ENCODE measurements around the gene NELFE. TPM values are rescaled to one million over a fixed set of nuclear protein-coding genes. Genes with fewer than 3 reads are reported as not detected.

NELFE gene
- total and polyA plus RNA-seq, 3 donors from 2014 or later, result 181 to 292 (median 219) TPM

DNA sequence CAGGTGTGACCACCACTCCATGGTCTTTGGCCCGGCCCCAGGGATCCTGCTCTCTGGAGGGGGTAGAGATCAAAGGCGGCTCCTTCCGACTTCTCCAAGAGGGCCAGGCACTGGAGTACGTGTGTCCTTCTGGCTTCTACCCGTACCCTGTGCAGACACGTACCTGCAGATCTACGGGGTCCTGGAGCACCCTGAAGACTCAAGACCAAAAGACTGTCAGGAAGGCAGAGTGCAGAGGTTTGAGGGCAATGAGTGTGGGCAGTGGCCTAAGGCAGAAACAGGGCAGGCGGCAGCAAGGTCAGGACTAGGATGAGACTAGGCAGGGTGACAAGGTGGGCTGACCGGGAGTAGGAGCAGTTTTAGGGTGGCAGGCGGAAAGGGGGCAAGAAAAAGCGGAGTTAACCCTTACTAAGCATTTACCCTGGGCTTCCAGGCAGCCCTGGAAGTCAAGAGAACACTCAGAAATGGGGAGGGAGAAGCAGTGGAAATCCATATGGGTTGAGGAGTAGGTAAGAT is 12.3 kb downstream of the NELFE start:
- intact Hi-C loops (cut with DNase I; ENCODE audit: low total_unique reads), result no loop called here
- no peak for TF ChIP-seq POLR2A (IDR thresholded peaks at IDR 0.05)
- TF ChIP-seq, protein P1, sequence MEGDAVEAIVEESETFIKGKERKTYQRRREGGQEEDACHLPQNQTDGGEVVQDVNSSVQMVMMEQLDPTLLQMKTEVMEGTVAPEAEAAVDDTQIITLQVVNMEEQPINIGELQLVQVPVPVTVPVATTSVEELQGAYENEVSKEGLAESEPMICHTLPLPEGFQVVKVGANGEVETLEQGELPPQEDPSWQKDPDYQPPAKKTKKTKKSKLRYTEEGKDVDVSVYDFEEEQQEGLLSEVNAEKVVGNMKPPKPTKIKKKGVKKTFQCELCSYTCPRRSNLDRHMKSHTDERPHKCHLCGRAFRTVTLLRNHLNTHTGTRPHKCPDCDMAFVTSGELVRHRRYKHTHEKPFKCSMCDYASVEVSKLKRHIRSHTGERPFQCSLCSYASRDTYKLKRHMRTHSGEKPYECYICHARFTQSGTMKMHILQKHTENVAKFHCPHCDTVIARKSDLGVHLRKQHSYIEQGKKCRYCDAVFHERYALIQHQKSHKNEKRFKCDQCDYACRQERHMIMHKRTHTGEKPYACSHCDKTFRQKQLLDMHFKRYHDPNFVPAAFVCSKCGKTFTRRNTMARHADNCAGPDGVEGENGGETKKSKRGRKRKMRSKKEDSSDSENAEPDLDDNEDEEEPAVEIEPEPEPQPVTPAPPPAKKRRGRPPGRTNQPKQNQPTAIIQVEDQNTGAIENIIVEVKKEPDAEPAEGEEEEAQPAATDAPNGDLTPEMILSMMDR (IDR thresholded peaks at IDR 0.05), result no peak
- WGBS, 2 donors, result 89% methylated on average over 11 of the region's 11 CpGs
- H3K27ac ChIP-seq, result peak overlapping the region; percentile 3 to 69
- no peak for DNase-seq
- peaks cover 10% of the 10 kb centered on the region for H3K4me1 ChIP-seq
- H3K9me3 ChIP-seq, result no peaks in the 10 kb centered on the region
- H3K4me3 ChIP-seq, result no peak overlapping the region
- H3K27me3 ChIP-seq, result no peaks in the 10 kb centered on the region
- H3K36me3 ChIP-seq (ENCODE audit: low read depth, missing control alignments), result no peaks in the 10 kb centered on the region

DNA sequence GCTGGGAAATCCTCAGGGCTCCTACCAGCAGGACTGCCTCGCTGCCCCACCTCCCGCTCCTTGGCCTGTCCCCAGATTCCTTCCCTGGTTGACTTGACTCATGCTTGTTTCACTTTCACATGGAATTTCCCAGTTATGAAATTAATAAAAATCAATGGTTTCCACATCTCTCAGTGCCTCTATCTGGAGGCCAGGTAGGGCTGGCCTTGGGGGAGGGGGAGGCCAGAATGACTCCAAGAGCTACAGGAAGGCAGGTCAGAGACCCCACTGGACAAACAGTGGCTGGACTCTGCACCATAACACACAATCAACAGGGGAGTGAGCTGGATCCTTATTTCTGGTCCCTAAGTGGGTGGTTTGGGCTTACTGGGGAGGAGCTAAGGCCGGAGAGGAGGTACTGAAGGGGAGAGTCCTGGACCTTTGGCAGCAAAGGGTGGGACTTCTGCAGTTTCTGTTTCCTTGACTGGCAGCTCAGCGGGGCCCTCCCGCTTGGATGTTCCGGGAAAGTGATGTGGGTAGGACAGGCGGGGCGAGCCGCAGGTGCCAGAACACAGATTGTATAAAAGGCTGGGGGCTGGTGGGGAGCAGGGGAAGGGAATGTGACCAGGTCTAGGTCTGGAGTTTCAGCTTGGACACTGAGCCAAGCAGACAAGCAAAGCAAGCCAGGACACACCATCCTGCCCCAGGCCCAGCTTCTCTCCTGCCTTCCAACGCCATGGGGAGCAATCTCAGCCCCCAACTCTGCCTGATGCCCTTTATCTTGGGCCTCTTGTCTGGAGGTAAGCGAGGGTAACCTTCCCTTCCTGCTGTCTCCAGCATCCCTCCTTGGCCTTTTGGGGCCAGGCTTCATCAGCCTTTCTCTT is 13.0 kb downstream of the NELFE start, which contains the start of gene CFB:
Gene CFB (plus strand): TSS at position 589 of the 863 bp plus-strand sequence. CDS start 127 bp downstream, at position 716.
- no peak within 1 kb of the TSS for H3K4me3 ChIP-seq
- H3K9me3 ChIP-seq, result no peaks in the 10 kb centered on the region
- no peaks in the 10 kb centered on the region for H3K36me3 ChIP-seq (ENCODE audit: low read depth, missing control alignments)
- intact Hi-C loops (cut with DNase I; ENCODE audit: low total_unique reads), result no loop called here
- 52 to 59% methylated on average over 8 to 11 of the region's 11 CpGs for WGBS, 2 donors
- peak; percentile 77 for DNase-seq
- TF ChIP-seq, protein P1 (IDR thresholded peaks at IDR 0.05), result no peak
- no peak for TF ChIP-seq POLR2A (IDR thresholded peaks at IDR 0.05)
- no peaks in the 10 kb centered on the region for H3K27me3 ChIP-seq
- H3K4me1 ChIP-seq, result peaks cover 15% of the 10 kb centered on the region
- peak within 1 kb of the TSS; percentile 3 to 69 for H3K27ac ChIP-seq

- WGBS, 2 donors, result 74 to 85% methylated on average over 9 of the region's 9 CpGs
- Histone ChIP-seq H3K4me3 (no peak overlapping the region), H3K27ac (peak overlapping the region; percentile 3 to 69), H3K27me3 (no peaks in the 10 kb centered on the region), H3K4me1 (peaks cover 19% of the 10 kb centered on the region), H3K9me3 (no peaks in the 10 kb centered on the region), H3K36me3 (ENCODE audit: low read depth, missing control alignments) (no peaks in the 10 kb centered on the region)
- intact Hi-C loops (cut with DNase I; ENCODE audit: low total_unique reads), result no loop called here
- no peak for DNase-seq
- TF ChIP-seq, protein P1 (IDR thresholded peaks at IDR 0.05), result no peak
- TF ChIP-seq POLR2A (IDR thresholded peaks at IDR 0.05), result no peak
These were observed 13.6 kb downstream of the NELFE start for GRCh38 chr6:31945154-31945506.

DNA sequence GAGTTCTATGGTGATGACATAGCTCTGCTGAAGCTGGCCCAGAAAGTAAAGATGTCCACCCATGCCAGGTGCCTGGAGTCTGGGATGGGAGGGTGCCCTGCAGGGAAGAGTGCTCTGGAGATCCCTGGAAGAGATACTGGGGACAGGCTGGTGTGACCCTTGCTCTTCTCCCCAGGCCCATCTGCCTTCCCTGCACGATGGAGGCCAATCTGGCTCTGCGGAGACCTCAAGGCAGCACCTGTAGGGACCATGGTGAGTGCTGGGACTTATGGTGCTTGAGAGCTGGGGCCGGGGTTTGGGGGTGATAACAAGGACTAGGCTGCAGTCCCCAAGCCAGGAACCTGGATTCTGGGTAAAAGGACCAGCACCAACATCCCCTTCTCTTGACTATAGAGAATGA is 15.0 kb downstream of the NELFE start:
- Histone ChIP-seq H3K27ac (no peak overlapping the region), H3K9me3 (no peaks in the 10 kb centered on the region), H3K27me3 (no peaks in the 10 kb centered on the region), H3K36me3 (ENCODE audit: low read depth, missing control alignments) (no peaks in the 10 kb centered on the region), H3K4me1 (peaks cover 19% of the 10 kb centered on the region), H3K4me3 (no peak overlapping the region)
- DNase-seq, result no peak
- TF ChIP-seq, protein P1 (IDR thresholded peaks at IDR 0.05), result no peak
- TF ChIP-seq POLR2A (IDR thresholded peaks at IDR 0.05), result no peak
- 78 to 100% methylated on average over 1 to 3 of the region's 3 CpGs for WGBS, 2 donors
- intact Hi-C loops (cut with DNase I; ENCODE audit: low total_unique reads), result no loop called here
